ENCODE measurements around the gene ADAM12.

Gene ADAM12

GRCh38 chr10:126272526-126272925 lies 115.8 kb downstream of the ADAM12 start:
- no peak for DNase-seq
- no peaks in the 10 kb centered on the region for H3K27me3 Mint-ChIP-seq
- no peaks in the 10 kb centered on the region for H3K4me1 Mint-ChIP-seq (ENCODE audit: low read depth in 2 of 2)
- peaks cover 5% of the 10 kb centered on the region for H3K36me3 Mint-ChIP-seq (ENCODE audit: insufficient read depth)
- H3K4me3 Mint-ChIP-seq: no peak overlapping the region
- no peak for ATAC-seq (replicated peaks)
- no peak overlapping the region for H3K27ac Mint-ChIP-seq
- H3K9me3 Mint-ChIP-seq: peaks cover 0 to 4% of the 10 kb centered on the region in 2 donors

DNA sequence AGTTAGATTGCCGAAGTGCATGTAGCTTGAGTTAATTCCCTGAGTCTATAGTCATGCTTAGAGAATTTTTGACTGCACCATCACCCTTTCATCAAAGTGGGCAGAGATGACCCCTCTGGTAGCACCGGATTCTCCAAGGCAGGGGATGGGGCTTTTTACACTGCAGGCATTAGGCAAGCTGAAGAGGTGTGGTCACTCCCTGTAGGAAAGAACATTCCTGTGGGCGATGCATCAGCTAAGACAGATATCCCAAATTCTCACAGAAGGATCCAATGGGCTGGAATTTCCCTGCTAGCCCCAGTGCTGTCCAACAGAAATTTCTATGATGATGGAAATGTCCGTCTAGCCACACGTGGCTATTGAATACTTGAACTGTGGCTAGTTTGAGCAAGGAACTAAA lies 118.2 kb downstream of the ADAM12 start:
- Mint-ChIP-seq H3K27ac (no peak overlapping the region), H3K27me3 (no peaks in the 10 kb centered on the region), H3K4me1 (ENCODE audit: low read depth in 2 of 2) (peaks cover 0 to 9% of the 10 kb centered on the region in 2 donors), H3K4me3 (no peak overlapping the region), H3K36me3 (ENCODE audit: insufficient read depth) (peaks cover 5% of the 10 kb centered on the region), H3K9me3 (peaks cover 7 to 11% of the 10 kb centered on the region in 2 donors)
- no peak for DNase-seq
- ATAC-seq (replicated peaks): no peak

- peaks cover 5 to 11% of the 10 kb centered on the region in 2 donors for H3K9me3 Mint-ChIP-seq
- H3K4me3 Mint-ChIP-seq: no peak overlapping the region
- no peak overlapping the region for H3K27ac Mint-ChIP-seq
Measured at GRCh38 chr10:126268013-126268920, 120.0 kb downstream of the ADAM12 start.

GRCh38 chr10:126264102-126265018 lies 123.9 kb downstream of the ADAM12 start:
- peak overlapping the region in 1 of 2 donors; percentile 41 for H3K27ac Mint-ChIP-seq
- no peaks in the 10 kb centered on the region for H3K27me3 Mint-ChIP-seq
- DNase-seq (no peak), ATAC-seq (replicated peaks) (no peak)
- peaks cover 2 to 11% of the 10 kb centered on the region in 2 donors for H3K9me3 Mint-ChIP-seq
- H3K4me3 Mint-ChIP-seq: no peak overlapping the region
- no peaks in the 10 kb centered on the region for H3K36me3 Mint-ChIP-seq (ENCODE audit: insufficient read depth)
- peaks cover 0 to 13% of the 10 kb centered on the region in 2 donors for H3K4me1 Mint-ChIP-seq (ENCODE audit: low read depth in 2 of 2)

More at GRCh38 chr10:126268013-126268920, 120.0 kb downstream of the ADAM12 start:
- DNase-seq (no peak), ATAC-seq (replicated peaks) (no peak)
- peaks cover 0 to 9% of the 10 kb centered on the region in 2 donors for H3K4me1 Mint-ChIP-seq (ENCODE audit: low read depth in 2 of 2)
- peaks cover 2% of the 10 kb centered on the region for H3K36me3 Mint-ChIP-seq (ENCODE audit: insufficient read depth)
- H3K27me3 Mint-ChIP-seq: no peaks in the 10 kb centered on the region

DNA sequence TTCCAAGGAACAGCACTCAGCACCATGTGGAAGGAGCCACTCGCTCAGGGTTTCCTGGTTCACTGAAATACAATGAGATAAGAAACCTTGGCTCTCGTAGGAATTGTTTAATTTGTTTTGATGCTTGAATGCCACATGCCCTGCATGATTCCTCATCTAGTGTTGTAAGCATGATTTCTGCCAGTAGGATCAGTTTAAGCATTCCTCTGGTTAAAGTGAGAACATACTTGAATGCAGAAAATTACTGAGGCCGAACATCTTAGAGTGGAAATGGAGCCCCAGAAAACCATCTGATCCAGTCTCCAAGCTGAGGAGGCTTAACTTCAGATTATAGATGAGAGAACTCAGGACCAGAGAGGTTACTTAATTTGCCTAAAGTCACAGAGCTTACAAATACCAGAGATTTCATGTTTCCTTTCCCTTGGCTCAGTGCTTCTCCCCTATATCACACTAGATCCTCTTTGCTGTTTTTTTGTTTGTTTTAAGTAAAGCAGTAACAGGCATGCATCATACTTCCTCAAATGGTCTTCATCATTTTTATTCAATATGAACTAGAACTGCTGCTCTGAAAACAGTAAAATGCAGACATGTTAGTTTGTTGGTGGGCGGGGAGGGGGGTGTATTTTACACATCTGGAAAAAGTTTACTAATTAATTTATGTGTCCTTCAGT lies 125.1 kb downstream of the ADAM12 start:
- Mint-ChIP-seq H3K27ac (no peak overlapping the region), H3K4me1 (ENCODE audit: low read depth in 2 of 2) (peaks cover 0 to 19% of the 10 kb centered on the region in 2 donors), H3K27me3 (no peaks in the 10 kb centered on the region), H3K36me3 (ENCODE audit: insufficient read depth) (no peaks in the 10 kb centered on the region), H3K4me3 (no peak overlapping the region), H3K9me3 (peaks cover 5 to 11% of the 10 kb centered on the region in 2 donors)
- DNase-seq (no peak), ATAC-seq (replicated peaks) (no peak)

DNA sequence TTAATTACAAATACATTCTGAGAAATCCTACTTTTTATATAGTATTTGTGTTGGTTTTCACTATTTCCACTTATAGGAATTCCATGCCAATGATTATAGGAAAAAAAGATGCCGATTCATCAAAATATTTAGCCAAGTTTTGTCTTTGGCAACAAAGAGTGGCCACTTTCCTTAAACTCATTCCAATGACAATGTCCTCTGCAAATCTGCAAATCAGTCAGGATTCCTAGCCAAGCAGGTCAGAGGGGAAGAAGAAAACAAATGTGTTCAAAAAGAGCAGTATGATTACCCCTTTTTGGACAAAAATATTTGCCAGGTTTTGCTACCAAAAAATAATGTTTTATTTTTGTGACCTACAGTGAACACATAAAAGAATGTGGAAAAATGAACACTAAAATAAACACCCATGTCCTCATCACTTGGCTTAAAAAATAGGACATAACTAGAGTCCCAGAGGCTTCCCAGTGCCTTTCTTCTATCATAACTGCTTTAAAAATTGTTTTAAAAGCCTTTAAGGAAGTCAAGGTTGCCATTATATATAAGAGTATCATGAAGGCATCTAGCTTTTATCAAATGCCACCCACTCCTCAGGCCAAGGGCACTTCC lies 125.9 kb downstream of the ADAM12 start:
- Mint-ChIP-seq H3K36me3 (ENCODE audit: insufficient read depth) (no peaks in the 10 kb centered on the region), H3K27me3 (no peaks in the 10 kb centered on the region), H3K4me3 (no peak overlapping the region), H3K4me1 (ENCODE audit: low read depth in 2 of 2) (peaks cover 0 to 19% of the 10 kb centered on the region in 2 donors), H3K27ac (no peak overlapping the region), H3K9me3 (peaks cover 5 to 11% of the 10 kb centered on the region in 2 donors)
- ATAC-seq (replicated peaks): no peak
- no peak for DNase-seq

GRCh38 chr10:126259760-126260479 lies 128.4 kb downstream of the ADAM12 start:
- no peak overlapping the region for H3K27ac Mint-ChIP-seq
- no peaks in the 10 kb centered on the region for H3K36me3 Mint-ChIP-seq (ENCODE audit: insufficient read depth)
- no peaks in the 10 kb centered on the region for H3K27me3 Mint-ChIP-seq
- no peak for ATAC-seq (replicated peaks)
- H3K4me1 Mint-ChIP-seq (ENCODE audit: low read depth in 2 of 2): peaks cover 0 to 10% of the 10 kb centered on the region in 2 donors
- no peak for DNase-seq
- H3K4me3 Mint-ChIP-seq: no peak overlapping the region
- H3K9me3 Mint-ChIP-seq: peaks cover 0 to 5% of the 10 kb centered on the region in 2 donors

DNA sequence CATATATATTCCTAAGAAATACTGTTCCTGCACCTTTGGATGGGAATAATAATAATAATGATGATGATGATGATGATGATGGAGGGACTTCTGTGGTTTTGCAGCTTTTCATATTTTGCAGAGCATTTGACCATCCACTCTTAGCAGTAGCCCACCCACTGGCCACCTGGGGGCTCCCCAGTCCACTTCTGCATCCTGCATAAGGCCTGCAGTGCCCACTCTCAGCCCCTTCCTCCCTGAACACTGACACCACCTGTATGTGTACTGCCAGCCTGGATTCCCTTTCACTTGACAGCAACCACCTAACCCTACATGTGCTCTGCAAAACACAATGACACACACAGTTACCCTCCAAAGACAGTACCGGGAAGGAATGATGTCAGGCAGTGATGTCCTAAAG lies 131.4 kb downstream of the ADAM12 start:
- H3K27ac Mint-ChIP-seq: peak overlapping the region in 1 of 2 donors; percentile 4
- H3K27me3 Mint-ChIP-seq: no peaks in the 10 kb centered on the region
- H3K9me3 Mint-ChIP-seq: peaks cover 6 to 11% of the 10 kb centered on the region in 2 donors
- peaks cover 2% of the 10 kb centered on the region for H3K36me3 Mint-ChIP-seq (ENCODE audit: insufficient read depth)
- no peak overlapping the region for H3K4me3 Mint-ChIP-seq
- ATAC-seq (replicated peaks): no peak
- H3K4me1 Mint-ChIP-seq (ENCODE audit: low read depth in 2 of 2): peaks cover 0 to 12% of the 10 kb centered on the region in 2 donors
- no peak for DNase-seq

- DNase-seq (no peak), ATAC-seq (replicated peaks) (no peak)
- no peak overlapping the region for H3K4me3 Mint-ChIP-seq
- peaks cover 2% of the 10 kb centered on the region for H3K36me3 Mint-ChIP-seq (ENCODE audit: insufficient read depth)
- no peaks in the 10 kb centered on the region for H3K27me3 Mint-ChIP-seq
- H3K27ac Mint-ChIP-seq: no peak overlapping the region
- peaks cover 16 to 17% of the 10 kb centered on the region in 2 donors for H3K9me3 Mint-ChIP-seq
- H3K4me1 Mint-ChIP-seq (ENCODE audit: low read depth in 2 of 2): peaks cover 0 to 12% of the 10 kb centered on the region in 2 donors
Measured at GRCh38 chr10:126255313-126255712, 133.0 kb downstream of the ADAM12 start.

DNA sequence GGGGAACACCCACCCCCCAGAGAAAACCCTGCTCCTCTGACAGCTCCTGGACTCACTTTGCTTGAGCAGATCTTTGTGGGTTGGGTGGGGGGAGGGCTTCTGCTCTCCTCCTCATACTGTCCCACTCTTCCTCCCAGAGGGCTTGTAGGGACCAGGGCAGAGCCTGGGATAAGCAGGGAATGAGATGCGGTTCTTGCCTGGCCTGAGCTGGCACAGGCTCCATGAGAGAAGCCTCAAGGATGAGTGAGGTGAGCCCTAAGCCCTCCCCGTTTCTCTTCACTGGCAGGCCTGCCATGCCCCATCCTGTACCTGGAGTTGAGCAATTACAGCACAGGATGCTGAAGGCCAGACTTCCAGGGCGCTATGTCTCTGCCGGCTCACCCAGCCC lies 134.7 kb downstream of the ADAM12 start:
- H3K27ac Mint-ChIP-seq: no peak overlapping the region
- H3K27me3 Mint-ChIP-seq: no peaks in the 10 kb centered on the region
- H3K36me3 Mint-ChIP-seq (ENCODE audit: insufficient read depth): peaks cover 2% of the 10 kb centered on the region
- ATAC-seq (replicated peaks): no peak
- no peak for DNase-seq
- H3K9me3 Mint-ChIP-seq: peaks cover 15 to 16% of the 10 kb centered on the region in 2 donors
- H3K4me1 Mint-ChIP-seq (ENCODE audit: low read depth in 2 of 2): peaks cover 0 to 7% of the 10 kb centered on the region in 2 donors
- no peak overlapping the region for H3K4me3 Mint-ChIP-seq

DNA sequence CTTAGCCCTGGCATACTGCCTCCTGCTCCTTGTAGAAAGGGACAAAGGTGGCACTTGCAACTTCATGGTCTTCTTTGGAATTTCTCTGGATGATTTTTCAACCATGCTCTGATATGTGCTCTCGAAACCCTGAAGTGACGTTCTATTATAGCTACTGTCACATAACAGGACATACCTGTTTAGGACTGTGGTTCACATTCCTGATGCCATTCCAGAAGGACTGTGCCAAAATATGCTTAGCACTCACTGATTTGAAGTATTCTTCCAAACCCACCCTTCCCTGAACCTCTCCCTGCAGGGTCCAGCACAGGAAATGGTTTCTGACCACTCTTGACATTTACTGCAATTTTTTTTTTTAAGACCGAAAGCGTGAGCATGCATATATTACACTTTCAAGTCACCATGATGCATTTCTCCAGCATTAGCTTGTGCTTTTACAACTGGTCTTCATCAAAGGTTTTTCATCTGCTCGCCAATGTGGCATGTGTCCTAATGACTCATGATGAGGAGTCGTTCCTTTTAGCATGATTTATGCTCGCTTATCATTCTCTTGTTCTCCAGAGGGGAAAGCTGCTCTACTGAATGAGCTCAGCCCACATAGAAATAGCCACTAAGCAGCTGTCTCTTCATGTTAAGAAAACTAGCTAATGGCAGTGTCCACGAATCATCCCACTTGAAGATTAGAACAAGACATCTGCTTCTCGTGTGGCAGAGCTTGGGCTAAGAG lies 135.2 kb downstream of the ADAM12 start:
- Mint-ChIP-seq H3K9me3 (peaks cover 14 to 16% of the 10 kb centered on the region in 2 donors), H3K4me1 (ENCODE audit: low read depth in 2 of 2) (peaks cover 0 to 3% of the 10 kb centered on the region in 2 donors), H3K27me3 (no peaks in the 10 kb centered on the region), H3K4me3 (no peak overlapping the region), H3K36me3 (ENCODE audit: insufficient read depth) (peaks cover 2% of the 10 kb centered on the region), H3K27ac (no peak overlapping the region)
- DNase-seq (no peak), ATAC-seq (replicated peaks) (no peak)

All from effector memory CD8-positive, alpha-beta T cell (primary cell).